Stimulated activated CD8-positive, alpha-beta memory T cell treated with anti-CD3 and anti-CD28 coated beads, Interleukin-15, amount 100 ng/mL, for 24 hours (primary cell): ENCODE data around the gene LAMB1.

Source experiments
- DNase-seq: peaks from one replicate; pipeline ENCODE4 v3.0.0-alpha.2; 2020; ENCODE audit warnings: low read depth

Gene LAMB1

GRCh38 chr7:107877731-107878382 lies 125.1 kb downstream of the LAMB1 start:
- no peak for DNase-seq

- no peak for DNase-seq
These were observed 126.0 kb downstream of the LAMB1 start for GRCh38 chr7:107876916-107877315.

GRCh38 chr7:107874605-107875446 lies 128.1 kb downstream of the LAMB1 start:
- DNase-seq, result no peak

GRCh38 chr7:107874111-107874510 lies 128.8 kb downstream of the LAMB1 start:
- DNase-seq, result no peak
